ENCODE measurements around the gene CCS.
"Not testable (repeated sequence)": the region's sequence is repeated elsewhere in the genome, so short reads cannot be mapped to it uniquely, and the experiment has no call there.

The CCS gene, protein sequence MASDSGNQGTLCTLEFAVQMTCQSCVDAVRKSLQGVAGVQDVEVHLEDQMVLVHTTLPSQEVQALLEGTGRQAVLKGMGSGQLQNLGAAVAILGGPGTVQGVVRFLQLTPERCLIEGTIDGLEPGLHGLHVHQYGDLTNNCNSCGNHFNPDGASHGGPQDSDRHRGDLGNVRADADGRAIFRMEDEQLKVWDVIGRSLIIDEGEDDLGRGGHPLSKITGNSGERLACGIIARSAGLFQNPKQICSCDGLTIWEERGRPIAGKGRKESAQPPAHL

DNA sequence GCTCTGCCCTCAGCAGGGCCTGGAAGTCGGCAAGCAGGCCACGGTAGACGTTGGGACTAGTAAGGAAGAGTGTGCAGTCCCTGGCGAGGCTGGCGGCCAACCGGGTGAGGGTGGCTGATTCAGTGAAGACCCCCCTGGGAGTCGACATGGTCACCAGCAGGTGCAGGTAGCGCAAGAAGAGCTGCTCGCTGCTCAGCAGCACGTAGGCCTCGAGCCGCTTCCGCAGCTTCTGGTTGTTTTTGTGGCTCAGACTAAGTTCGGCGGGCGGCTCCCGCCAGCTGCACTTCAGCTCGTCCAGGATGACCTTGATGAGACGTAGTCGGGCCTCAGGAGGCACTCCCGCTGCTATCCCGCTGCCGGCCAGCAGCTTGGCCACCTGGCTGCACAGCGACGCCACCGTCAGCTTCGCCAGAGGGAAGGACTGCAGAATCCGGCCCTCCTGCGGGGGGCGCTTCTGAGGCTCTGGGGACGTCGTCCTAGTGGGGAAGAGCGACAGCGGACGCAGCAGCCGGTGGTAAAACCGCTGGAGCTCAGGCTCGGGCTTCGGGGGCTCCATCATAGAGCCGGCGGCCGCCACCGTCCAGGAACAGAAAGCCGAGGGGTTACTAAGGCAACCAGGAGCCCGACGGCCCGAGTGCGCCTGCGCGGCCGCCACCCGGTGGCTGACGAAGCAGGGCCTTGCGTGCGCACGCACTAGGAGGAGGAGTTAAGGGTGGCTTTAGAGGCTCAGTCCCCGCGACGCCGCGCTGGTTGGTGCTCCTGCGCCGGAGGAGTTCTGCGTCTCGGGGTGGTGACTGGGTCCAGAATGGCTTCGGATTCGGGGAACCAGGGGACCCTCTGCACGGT lies at the start of gene CCS, which contains the start of gene CCDC87:
TSS of gene CCS (plus strand) at position 729 of the 846 bp plus-strand sequence. CDS start at position 806, 77 bp downstream.
TSS of gene CCDC87 (minus strand) at position 607 of the 846 bp plus-strand sequence. CDS start at position 559, 48 bp downstream.
- DNase-seq, result peak; percentile 82 to 88

DNA sequence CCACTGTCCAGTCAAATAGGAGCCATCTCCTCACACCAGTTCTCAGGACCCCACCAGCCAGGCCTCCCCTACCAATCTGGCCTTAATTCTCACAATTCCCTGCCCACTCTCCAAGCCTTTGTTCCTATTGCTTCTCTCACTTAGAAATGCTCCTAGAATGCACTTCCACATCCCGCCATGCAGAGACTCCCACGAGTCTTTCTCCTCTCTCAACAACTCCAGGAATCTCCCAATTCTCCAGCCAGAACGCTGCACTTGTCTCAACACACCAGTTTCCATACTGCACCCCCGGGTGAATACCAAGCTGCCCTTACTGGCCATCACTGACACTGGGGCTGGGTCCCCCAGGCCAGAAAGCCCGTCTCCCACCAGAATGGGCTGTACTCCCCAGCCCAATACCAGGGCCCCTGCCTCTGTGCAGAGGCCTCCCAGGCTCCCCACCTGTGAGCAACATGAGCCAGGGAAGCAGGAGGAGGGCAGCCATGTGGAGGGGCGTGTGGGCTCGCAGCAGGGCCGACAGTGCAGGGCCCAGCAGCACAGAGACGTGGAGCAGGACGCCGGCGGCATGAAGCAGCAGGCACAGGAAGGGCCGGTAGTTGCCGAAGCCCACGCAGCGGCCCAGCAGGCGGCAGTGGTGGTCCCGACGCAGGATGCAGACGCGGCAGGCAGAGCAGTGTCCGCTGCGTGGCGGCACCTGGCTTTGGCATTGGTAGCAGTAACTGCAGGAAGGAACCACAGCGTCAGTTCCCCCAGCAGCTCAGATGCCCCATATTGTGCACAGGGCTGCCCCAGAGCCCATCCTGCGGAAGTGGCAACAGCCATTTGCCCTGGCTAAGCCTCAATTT lies 49.5 kb upstream of the CCS start:
- DNase-seq, result peak; percentile 58 to 62

DNA sequence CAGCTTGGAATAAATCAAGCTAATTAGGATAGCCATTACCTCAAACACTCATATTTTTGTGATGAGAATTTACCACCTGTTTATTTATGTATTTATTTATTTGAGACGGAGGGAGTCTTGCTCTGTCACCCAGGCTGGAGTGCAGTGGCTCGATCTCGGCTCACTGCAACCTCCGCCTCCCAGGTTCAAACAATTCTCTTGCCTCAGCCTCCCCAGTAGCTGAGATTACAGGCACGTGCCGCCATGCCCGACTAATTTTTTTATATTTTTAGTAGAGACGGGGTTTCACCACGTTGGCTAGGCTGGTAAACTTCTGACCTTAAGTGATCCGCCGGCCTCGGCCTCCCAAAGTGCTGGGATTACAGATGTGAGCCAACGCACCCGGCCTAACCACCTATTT lies 48.0 kb upstream of the CCS start:
- DNase-seq, result not testable (repeated sequence)

DNA sequence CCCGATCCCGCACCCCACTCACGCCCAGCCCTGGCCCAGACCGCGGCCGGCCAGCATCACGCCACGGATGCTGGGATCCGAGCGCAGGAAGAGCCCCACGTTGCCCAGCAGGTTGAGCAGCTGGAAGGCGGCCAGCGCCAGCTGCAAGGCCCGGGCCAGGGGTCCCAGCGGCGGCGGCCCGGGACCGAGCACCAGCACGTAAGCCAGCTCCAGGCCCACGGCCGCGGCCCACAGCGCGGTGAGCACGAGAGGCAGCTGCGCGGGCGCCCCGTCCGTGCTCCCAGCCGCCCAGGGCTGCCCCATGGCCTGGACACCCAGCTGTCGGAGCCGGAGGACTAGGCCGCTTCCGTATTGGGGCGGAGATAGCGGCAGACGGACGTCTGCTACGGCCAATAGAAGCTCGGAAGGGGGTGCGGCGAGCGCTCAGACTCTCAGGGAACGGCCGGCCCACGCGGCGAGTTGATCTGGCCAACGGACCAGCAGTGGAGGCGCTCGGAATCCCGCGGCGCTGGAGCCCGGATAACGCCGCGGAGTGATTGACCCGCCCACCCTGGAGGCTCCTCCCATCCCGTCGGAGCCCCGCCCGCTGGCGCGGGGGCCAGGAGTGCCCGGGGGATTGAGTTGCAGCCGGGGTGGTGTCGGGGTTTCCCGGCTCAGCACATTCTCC lies 47.2 kb upstream of the CCS start, which contains the start of gene ZDHHC24:
TSS of gene ZDHHC24 (minus strand) at position 348 of the 667 bp plus-strand sequence. CDS start at position 303, 45 bp downstream.
- peak; percentile 92 to 95 for DNase-seq

DNA sequence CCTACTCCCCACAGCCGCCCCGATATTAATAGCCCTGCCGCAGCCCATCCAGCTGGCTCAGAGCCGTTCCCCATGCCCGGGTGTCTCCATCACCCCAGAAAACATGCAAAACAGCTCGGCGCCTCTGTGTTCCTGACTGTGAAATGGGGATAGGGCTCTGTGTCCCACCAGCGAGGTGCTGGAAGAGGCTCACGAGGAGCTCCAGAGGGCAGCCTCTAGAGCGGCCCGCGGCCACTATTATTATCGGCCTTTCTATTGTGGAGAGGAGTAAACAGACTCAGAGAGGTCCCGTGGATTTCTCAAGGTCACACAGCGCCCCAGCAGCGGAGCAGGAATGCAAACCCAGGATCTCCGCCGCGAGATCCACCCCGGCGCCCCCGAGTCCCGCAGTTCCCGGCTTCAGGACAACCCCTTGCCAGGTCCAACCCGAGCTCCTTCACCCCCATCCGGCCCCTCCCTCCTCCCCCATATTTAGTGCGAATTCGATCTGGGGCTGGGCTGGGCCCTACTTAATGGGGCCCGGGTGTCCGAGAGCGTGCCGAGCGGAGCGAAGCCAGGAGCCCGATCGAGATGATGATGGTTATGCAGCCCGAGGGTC lies 46.5 kb upstream of the CCS start, which contains the start of gene ACTN3:
TSS of gene ACTN3 (plus strand) at position 536 of the 598 bp plus-strand sequence. CDS start at position 571, 35 bp downstream.
- no peak for DNase-seq

DNA sequence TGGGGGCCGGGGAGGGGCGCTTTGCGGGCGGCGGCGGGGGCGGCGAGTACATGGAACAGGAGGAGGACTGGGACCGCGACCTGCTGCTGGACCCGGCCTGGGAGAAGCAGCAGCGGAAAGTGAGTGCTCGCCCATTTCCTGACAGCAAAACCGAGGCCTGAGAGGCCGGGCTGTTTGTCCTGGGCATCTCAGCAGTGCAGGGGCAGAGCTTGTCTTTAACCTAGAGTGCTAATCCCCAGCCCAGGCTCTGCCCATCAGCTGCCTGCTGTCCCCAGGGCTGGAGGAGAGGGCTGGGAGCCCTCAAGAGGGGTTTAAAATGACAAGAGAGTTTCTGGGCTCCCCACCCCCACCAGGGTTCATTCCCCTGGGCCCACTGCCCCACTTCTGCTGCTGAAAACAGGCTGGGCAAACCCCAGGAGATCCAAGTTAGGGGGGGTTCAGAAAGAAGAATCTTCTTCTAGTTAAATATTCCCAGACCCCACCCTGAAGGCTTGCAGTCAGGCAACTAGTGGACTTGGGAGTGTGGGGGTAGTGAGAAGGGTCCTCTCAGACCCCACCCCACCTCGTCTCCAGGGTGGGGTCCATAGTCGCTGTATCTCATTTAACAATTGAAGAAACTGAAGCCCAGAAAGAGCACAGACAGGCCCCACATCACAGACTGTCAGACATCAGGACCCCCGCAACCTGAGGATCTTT lies 45.9 kb upstream of the CCS start:
- DNase-seq, result no peak

DNA sequence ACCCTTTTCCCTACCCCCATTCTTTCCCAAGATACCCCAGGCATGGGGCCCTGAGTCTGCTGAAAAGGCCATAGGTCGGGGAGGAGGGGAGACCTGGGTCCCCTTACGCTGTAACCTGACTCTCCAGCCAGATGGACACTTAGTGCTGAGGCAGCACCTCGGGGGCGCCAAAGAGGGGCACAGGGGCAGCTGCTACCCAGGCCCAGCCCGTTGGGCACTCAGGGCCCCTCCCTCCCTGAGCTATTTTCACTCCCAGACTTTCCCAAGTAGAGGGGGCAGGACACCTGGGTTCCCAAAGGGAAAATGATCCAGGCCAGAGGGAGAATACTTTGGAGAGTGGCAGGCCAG lies 45.3 kb upstream of the CCS start:
- no peak for DNase-seq

DNA sequence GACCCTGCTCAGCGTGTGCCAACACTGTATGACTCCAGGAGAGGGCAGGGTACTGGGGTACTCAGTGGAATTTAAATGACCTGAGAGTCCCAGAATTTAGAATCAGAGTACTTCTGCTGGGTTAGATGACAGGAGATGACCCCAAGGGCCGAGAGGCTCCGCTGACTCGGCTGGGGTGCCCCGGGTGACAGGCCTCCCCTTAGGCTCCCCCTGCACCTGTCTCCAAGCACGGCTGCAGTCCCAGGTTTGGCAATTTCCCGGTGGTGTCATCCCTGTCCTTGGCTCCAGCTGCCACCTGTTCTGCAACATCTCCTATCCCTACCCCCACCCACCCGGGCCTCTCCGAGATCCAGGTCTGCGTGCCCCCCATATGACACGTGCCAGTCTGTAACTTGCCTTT lies 44.9 kb upstream of the CCS start:
- no peak for DNase-seq

DNA sequence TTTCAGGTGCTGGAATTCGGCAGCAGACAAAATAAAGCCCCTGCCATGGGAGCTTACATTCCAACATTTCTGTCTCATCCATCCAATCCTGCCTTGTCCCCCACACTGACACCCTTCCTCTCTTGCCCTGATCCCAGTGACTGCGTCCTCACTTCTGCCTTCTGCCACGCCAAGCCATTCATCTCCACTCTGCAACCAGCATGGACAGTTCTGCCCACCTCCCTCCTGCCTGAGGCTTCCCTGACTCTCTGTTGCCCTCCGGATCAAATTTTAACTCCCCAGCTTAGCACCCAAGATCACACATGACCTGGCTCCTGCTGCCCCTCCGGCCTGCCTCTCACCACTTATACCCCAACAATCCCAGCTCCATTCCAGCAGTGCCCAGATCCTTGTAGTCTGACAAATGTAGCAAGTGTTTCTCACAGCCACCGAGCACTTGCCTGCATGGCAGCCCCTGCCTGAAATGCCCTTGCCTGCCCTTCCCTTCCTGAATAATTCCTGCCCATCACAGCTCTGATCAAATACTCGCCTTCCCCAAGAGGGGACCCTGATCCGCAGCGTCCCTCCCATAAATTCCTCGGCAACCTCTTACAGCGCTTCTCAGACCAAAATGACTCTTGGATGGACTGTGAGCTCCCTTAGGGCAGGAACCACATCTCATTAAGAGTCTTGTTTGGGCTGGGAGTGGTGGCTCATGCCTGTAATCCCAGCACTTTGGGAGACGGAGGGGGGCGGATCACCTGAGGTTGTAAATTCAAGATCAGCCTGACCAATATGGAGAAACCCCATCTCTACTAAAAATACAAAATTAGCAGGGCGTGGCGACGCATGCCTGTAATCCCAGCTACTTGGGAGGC lies 44.0 kb upstream of the CCS start:
- no peak for DNase-seq

DNA sequence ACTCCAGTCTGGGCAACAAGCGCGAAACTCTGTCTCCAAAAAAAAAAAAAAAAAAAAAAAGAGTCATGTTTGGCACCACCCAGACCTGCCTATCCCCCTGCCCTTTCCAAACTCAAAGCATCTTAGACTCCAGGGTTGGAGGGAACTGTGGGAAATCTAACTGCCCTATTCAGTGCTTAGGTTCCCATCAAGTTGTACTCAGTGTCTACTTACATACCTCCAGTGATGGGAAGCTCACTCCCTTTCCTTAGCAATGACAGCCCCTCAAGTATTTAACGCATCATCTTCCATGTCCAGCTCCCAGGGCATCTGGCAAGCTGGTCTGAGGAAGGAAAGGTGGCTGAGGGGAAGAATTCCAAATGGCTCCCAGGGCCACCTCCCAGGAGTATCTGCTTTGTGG lies 43.3 kb upstream of the CCS start:
- DNase-seq, result no peak

DNA sequence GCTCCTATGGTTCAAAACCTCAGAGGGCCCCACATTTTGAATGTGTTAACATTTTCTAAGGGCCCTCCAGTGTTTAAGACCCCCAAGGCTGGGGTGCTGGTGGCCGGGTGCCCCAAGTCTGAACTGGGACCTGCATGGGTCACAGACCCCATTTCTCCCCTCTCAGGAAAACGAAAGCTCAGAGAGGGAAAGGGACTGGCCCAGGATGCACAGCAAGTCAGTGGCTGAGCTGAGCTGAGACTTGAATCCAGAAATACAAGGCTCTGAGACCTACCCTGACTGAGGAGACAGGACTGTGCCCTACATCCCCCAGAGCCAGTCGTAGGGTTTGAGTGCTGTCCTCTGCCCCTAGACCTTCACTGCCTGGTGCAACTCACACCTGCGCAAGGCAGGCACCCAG lies 42.1 kb upstream of the CCS start:
- no peak for DNase-seq

DNA sequence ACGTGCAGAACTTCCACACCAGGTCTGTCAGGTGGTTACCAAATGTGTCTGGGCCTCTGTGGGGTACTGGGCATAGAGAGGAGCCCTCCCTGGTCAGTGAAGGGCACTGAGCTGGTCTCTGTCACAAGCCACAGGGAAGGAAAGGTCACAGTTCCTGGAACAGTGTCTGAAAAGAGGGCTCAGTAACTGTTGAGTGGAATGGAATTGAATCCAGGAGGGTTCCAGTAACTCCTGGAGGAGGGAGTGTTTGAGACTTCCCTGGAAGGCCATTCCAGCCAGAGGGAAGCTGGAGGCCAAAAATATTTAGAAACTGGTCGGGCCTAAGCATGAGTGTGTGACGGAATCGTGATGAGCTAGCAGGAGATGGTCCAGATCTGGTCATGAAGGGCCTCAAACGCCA lies 38.4 kb upstream of the CCS start:
- DNase-seq, result no peak

DNA sequence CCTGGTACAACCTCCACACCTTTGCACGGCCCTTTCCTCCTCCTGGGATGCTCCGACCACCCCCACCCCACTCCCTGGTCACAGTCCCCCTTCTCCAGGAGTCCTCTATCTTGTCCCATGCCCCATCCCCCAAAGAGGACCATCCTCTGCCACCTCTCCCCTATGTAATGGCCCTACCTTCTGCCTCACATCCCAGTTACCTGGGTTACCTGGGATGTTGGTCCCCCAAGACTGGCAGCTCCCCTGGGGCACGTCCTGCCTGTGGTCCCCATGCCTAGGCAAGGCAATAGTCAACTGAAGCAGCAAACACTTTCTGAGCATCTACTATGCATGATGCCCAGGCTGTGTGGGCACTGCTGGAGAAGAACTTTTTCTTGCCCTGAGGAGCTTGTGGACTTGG lies 37.6 kb upstream of the CCS start:
- no peak for DNase-seq

DNA sequence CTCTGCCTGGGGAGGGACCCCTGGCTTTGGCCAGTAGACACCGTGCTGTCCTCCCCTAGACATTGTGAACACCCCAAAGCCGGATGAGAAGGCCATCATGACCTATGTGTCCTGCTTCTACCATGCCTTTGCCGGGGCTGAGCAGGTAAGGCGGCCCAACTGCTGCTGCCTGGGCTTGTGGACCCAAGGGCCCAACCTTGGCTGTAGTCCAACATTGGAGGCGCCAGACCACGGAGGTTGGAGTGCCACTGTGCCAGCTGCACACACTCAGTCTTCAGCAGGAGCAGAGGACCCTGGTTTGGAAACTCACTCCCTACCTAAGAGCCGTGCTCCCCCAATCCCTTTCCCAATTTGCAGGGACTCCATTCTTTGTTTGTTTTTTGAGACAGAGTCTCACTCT lies 36.9 kb upstream of the CCS start:
- DNase-seq, result no peak

DNA sequence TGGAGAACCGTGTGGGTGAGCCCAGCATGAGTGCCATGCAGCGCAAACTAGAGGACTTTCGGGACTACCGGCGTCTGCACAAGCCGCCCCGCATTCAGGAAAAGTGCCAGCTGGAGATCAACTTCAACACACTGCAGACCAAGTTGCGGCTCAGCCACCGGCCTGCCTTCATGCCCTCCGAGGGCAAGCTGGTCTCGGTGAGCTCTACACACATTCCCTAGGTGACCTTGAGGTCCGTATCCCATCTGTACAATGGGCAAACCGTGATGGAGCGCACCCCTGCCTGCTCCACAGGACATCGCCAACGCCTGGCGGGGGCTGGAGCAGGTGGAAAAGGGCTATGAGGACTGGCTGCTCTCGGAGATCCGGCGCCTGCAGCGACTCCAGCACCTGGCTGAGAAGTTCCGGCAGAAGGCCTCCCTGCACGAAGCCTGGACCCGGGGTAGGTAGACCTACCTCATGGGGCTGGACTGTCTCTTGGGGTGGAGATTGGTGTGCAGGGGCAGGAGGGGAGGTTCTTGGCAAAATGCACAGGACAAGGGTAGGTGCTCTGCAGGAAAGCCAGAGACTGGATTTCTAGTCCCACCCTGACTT lies 35.2 kb upstream of the CCS start:
- no peak for DNase-seq

DNA sequence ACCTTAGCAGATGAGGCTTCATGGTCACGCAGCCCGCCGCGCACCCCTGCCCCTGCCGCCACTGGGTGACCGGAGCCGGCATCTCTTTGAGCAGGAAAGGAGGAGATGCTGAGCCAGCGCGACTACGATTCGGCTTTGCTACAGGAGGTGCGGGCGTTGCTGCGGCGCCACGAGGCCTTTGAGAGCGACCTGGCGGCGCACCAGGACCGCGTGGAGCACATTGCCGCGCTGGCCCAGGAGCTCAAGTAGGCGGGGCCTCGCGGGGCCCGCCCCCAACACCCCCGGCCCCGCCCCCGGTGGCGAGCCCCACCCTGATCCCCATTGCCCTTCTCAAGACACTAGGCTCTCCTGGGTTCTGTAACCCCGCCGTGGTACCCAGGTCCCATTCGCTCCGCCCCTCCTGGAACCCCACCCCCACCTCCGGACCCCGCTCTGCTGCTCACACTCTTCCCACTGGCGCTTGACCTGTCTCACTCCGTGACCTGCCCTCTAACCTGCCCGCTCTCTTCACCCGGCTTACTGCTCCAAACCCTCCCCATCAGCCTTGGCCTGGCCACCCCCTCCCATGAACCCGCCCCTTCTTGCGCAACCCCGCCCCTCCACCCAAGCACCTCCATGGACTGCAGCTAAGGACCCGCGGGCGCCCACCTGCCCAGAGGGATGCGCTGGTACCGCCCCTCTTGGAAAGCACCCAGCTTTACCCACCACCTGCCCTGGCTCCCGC lies 33.7 kb upstream of the CCS start:
- DNase-seq, result no peak

DNA sequence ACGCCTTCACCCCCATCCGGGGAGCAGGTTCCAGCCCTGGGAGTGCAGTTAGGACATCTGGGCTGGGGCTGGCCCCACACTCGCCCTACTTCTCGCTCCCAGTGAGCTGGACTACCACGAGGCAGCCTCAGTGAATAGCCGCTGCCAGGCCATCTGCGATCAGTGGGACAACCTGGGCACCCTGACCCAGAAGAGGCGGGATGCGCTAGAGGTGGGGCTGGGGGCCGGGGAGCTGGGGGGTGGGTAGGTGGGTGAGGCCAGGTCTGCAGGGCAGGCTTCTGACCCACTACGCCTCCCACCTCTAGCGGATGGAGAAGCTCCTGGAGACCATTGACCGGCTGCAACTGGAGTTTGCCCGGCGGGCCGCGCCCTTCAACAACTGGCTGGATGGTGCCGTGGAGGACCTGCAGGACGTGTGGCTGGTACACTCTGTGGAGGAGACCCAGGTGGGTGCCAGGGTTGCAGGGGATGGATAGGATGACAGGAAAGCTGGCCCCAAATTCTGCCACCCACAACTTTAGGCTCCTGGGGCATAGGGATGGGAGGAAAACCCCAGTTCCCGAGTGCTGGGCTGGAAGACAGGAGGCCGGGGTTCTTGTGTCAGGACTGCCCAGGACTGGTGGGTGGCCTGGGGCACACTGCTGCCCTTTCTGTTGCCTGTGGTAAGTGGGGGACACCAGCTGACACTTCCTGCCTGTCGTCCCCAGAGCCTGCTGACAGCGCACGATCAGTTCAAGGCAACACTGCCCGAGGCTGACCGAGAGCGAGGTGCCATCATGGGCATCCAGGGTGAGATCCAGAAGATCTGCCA lies 32.9 kb upstream of the CCS start:
- DNase-seq, result no peak

Data from AML-193 (cell line).